HUDEP-2 (cell line): ENCODE results near the gene USP33.
"Not testable (repeated sequence)": the region's sequence is repeated elsewhere in the genome, so short reads cannot be mapped to it uniquely, and the experiment has no call there.

Source experiments
- DNase-seq, 76 experiments: peaks; one replicate each; lab custom pipeline; 2025; ENCODE audit not compliant: unreplicated experiment in 76 of 76; lab: John Stamatoyannopoulos, UW

The USP33 gene

DNA sequence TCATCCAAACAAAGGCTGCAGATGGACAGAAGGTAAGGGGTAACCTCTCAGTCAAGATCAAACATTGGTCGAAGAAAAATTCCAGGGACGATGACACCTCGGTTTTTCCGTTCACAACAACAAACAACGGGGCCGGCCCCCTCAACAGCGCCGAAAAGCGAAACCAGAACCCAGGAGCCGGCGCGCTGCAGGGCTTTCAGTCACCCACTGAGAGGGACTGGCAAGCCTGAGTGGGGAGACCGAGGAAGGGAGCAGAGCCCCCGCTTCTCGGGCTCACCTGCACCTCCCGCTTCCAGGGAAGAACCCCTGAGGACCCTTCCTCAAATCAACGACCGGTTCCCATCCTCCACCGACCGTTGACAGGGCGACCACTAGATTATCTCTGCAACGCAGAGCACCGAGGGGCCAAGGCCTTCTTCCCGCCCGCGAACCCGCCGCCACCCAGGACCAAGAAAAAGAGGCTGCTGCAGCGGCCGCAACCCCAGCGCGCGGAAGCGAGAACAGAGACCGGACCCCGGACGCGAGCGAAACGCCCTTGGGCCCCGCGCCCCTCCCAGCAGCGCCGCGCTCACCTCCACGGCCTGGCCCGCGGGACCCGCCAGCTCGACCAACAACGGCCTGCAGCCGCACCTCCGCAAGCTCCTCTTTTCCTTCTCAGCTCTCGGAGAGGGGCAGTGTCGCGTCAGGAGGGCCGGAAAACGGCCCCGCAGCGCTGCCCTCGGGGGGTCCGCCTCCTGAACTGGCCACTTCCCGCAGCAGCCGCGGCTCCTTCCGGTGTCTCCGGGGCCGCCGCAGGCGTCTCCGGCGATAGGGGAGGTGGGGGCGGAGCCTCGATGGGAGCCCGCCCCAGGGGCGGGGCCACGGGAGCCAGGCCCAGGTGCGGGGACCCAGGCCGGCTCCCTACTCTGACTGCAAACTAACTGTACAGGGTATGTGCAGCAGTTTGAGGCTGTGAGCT, at the start of gene USP33:
USP33 (minus strand) TSS at position 782 of the 958 bp plus-strand sequence. CDS start 18,155 bp downstream, outside the sequence.
- DNase-seq, result peak in 73 of 76 experiments; percentile 26 to 90 (median 76)

DNA sequence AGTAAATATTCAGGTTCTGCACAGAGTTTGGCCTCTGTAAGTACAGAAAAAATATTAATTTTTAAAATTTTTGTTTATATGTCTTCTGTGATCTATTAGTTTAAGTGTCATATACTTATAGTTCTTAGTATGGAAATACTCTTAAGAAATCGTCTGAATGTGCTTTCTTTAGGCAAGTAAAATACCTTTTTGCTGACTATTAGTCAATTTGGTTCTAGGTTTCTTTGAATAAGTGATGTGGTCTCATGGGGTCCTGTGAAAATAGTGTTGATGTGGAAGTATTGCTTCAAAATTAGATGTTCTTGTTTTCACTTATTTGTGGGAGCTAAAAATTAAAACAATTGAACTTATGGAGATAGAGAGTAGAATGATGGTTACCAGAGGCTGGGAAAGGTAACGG, 43.7 kb upstream of the USP33 start:
- no peak for DNase-seq

DNA sequence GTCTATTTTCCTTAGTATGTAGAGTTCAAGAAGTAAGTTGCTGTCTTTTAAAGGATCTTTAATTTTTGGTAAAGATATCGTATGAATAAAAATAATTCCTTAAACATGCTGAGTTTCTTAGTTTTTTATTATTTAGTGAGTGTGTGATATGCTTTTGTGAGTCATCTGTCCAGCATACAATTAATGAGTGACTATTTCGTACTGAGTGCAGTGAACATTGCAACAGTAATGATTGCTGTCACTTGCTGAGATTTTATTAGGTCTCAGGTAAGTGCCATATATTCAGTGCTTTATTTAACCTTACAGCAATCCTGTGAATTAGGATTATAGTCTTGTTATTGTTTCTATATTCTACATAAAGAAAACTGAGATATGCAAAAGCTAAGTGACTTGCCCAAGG, 42.4 kb upstream of the USP33 start:
- DNase-seq, result no peak

DNA sequence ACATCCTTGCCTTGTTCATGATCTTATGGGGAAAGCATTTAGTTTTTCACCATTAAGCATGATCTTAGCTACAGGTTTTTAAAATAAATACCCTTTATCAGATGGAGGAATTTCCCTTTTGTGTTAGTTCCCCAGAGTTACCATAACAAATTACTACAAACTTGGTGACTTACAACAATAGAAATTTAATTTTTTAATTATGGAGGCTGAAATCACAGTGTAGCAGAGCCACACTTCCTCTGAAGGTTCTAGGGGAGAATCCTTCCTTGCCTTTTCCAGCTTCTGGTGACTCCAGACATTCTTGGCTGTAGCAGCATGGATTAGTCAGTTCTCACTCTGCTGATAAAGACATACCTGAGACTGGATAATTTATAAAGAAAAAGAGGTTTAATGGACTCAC, 38.3 kb upstream of the USP33 start:
- no peak for DNase-seq

DNA sequence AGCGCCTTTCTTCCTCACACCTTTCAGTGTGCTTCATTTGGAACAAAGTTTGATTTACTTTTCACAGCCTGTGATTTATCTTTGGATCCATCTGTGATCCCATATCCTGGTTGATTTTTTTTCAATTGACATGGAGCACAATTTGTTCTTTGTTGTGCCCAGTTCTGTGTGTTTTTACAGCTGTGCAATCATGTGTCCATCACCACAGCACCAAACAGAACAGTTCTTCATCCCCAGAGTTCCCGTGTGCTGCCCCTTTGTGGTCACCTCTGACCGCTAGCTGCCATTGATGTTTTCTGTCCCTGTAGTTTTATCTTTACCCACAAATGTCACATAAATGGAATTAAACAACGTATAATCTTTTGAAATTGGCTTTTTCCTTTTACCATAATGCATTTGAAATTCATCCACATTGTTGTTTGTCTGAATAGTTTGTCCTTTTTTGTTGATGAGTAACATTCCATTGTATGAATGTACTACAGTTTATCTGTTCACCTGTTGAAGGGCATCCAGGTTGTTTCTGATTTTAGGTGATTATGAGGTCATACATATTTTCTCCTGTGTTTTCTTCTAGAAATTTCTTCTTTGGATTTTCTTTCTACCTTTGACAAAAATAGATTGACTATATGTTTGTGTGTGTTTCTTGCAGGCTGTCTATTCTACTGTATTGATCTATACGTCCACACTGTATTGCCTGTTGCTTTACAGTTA, 37.2 kb upstream of the USP33 start:
- DNase-seq, result no peak

DNA sequence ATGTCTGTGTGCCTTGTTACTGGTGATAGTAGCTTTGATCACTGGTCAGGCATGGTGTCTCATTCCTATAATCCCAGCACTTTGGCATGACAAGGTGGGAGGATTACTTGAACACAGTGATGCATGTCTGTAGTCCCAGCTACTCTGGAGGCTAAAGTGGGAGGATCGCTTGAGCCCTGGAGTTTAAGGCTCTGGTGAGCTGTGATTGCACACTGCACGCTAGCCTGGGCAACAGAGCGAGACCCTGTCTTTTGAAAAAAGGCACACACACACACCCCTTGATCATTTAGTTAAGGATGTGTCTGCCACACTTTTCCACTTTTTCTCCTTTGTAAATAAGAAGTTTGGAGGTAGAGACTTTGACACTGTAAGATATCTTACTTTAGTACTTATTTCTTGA, 34.9 kb upstream of the USP33 start:
- DNase-seq, result no peak

DNA sequence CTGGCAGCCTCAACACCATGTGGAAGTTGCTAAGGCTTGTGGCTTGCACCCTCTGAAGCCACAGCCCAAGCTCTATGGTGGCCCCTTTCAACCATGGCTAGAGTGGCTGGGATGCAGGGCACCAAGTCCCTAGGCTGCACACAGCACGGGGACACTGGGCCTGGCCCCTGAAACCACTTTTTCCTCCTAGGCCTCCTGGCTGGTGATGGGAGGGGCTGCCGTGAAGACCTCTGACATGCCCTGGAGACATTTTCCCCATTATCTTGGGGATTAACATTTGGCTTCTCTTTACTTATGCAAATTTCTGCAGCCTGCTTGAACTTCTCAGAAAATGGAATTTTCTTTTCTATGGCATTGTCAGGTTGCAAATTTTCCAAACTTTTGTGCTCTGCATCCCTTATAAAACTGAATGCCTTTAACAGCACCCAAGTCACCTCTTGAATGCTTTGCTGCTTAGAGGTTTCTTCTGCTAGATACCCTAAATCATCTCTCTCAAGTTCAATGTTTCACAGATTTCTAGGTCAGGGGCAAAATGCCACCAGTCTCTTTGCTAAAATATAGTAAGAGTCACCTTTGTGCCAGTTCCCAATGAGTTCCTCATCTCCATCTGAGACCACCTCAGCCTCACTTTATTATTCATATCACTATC, 26.6 kb upstream of the USP33 start:
- DNase-seq, result not testable (repeated sequence)

DNA sequence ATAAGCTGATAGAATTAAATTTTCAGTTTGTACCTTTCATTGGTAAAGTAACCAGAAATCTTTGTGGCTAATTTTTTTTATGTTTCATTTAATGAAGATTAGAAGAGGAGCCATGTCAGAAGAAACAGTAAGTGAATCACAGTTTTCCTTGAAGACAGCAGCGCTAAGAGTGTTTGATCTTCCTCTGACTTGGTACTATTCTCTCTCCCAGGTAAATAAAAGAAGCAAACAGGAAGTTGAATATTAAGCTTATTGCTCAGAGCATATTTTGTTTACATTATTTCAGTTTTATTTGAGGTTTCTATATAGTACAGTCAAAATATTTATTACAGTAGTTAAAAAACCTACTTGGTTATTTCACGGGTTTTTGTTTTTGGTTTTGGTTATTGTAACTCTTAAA, 23.5 kb upstream of the USP33 start:
- DNase-seq, result no peak

DNA sequence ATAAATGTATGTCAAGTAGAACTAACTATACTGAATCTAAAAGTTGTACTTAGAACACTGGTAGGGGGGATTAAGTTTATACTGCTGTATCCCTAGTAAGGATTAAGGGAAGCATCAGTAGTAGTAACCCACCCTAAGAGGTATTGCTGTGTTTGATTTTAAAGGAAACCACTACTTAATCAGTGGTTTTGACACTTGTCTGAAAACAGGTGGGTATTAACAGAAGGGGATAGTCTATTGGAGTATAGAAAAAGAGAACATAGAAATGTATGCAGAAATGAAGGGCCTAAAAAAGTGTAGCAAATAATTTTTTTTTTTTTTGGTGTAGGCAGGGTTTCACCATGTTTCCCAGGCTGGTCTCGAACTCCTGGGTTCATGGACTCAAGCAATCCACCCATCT, 22.0 kb upstream of the USP33 start:
- no peak for DNase-seq

DNA sequence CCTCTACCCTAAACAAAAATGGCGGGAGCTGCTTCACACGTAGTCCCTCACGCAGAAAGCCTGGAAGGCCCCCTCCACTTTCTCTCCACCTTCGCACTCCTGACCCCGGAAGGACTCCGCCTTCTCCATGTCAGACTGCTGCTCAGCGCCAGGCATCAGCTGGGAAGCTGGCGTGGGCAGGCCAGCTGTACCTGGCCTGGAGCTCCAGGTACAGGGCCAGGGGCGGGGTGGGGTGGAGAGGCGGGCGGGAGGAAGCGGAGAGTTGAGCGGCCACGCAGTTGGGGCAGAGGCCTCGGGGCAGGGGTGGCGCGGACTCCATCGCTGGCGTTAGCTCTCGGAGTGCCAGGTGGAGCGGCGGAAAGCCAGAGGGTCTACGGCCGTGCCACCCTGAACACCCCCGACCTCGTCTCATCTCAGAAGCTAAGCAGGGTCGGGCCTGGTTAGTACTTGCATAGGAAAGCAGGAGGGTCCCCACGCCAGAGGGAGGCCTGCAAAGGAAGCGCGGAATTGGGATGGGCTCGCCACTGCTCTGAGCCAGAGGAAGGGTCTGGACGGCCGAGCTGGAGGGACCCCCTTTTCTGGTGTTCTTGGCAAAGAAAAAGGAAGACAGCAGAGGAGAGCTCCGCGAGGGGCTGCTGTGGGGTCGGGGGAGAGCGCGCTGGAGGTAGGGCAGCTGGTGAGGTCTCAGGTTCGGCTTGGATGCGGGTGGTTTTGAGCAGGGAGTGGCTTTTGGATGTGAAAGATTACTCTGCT, 20.1 kb upstream of the USP33 start, which contains the start of gene MIGA1:
MIGA1 (plus strand) TSS at position 121 of the 753 bp plus-strand sequence. CDS start 3,604 bp downstream, outside the sequence.
- peak in 75 of 76 experiments; percentile 13 to 90 (median 77) for DNase-seq

DNA sequence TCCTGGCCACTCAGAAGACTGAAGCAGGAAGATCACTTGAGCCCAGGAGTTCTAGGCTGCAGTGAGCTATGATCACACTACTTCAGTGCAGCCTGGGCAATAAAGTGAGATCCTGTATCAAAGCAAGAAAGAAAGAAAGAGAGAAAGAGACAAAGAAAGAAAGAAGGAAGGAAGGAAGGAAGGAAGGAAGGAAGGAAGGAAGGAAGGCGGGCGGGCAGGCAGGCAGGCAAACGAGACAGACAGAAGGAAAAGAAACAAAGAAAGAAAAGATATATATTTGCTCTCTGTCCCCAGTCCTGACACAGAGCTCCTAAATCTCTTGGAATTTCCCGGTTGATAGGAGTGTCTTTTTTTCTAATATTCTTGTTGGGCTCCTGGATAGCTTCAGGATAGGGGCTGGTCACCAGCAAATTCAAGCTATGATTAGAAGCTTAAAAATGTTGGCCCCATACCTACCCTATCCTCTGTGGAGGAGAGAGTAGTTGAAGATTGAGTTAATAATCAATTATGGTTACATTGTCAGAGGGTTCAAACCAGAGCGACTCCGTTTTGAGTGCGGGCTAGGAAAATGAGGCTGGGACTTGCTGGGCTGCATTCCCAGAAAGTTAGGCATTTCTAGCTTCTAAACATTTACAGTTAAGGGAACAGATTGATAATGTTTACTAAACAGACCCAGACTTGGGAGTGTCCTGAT, 16.5 kb upstream of the USP33 start:
- no peak for DNase-seq

DNA sequence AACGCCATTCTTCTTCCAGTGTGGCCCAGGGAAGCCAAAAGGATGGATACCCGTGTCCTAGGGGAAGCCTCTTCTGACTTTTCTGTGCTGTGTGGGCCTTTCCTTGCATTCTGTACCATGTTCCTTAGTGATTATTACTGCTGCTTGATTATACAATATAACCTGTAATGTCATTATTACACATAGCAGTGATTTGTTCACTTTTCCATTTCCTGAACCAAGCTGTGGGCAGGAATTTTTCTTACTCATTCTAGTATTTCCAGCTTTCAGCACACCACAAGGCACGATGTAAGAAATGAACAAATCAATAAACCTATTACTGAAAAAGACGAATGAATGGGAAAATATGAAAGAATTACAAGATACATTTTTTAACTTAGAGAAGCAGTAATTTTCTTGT, 8.4 kb upstream of the USP33 start:
- DNase-seq, result no peak

DNA sequence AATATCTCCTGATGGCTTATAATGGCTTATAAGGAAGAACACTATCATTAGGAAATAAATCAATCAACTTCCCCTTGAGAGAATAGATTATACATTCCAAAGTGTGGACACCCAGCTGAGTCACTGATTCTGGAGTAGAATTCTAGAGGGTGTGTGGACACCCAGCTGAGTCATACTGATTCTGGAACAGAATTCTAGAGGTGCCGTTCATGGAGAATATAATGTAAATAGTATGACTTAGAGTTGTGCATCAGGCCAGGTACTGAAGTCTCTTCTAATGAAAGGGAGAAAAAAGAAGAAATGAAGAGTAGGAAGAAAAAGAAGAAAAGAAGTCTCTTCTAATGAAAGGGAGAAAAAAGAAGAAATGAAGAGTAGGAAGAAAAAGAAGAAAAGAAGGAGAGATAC, 2.4 kb upstream of the USP33 start:
- DNase-seq, result peak in 10 of 76 experiments; percentile 4 to 46 (median 14)

DNA sequence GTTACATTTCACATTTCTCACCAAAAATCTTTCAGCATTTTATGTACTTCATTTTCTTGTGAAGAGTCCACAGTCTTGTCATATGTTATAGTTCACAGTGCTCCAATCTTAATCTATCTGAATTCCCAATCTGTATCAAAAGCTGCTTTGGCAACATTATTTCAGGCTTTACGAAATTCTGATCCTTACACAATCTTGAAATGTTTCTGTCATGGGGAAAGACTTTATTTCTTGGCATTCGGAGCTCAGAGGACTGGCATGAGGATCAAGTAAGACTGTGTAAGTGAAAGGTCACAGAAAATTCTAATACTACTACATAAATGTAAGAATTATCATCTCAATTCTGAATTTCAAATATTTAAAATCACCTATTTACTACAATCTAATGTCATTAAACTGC, 2.0 kb downstream of the USP33 start:
- no peak for DNase-seq

DNA sequence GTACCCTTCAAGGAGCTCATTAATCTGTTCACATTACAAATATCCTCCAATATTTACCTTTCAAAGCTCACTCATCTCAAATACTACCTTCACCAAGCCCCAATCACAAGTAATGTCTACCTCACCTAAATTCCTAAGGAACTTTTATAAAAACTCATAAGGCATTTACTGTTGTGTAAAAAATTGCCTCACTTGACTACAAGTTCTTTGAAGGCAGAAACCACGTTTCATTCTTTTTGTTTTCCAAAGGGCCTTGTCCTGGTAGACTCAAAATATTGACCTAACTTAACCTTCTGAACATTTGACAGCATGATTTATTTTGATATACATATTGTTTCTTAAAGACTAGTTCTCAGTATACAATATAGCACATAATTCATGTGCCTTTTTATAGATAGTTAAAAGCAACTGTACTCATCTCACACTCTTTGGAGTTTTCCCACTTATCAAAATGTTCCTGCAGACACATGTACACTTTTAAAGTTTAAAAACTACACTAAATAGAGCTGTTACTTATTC, 2.5 kb downstream of the USP33 start:
- no peak for DNase-seq

DNA sequence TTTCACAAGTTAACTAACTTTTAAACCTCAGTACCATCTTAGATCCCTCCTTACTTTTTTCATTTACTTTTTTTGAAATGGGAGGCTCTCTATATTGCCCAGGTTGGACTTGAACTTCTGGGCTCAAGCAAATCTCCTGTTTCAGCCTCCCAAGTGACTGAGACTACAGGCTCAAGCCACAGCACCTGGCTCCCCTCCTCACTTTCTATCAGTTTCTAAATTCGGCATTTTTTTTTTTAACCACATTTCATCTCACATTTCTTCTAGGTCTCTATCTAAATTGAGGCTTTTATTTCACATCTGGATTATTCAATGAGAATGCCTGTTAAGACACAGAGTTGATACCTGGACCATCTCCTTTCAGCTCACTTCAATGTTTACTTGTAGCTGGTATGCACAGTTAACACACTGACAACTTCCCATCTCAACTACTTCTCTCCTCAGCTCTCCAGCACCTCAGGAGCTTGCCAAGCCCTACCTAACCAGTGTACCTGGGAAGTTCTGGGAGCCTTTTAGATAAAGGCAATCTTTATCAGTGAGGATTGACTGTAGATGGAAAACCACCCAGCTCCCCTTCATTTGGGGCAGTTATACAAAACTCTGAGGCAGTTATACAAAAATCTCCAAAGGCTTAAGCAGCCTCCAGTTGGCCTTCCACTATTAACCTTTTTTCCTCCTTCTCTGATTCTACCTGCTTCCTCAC, 3.4 kb downstream of the USP33 start:
- DNase-seq, result no peak

DNA sequence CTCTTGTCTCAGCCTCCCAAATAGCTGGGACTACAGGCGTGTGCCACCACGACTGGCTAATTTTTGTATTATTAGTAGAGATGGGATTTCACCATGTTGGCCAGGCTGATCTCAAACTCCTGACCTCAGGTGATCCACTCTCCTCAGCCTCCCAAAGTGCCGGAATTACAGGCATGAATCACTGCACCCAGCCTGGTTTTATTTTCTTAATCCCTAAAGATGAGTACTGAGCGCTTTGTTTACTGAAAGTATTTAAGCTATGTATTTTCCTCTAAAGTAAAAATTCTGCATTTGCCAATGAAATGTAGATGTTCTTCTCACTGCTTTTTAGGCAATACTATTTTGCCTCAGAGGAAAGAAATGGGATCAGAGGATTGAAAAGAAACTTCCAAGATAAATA, 10.2 kb downstream of the USP33 start:
- not testable (repeated sequence) for DNase-seq

DNA sequence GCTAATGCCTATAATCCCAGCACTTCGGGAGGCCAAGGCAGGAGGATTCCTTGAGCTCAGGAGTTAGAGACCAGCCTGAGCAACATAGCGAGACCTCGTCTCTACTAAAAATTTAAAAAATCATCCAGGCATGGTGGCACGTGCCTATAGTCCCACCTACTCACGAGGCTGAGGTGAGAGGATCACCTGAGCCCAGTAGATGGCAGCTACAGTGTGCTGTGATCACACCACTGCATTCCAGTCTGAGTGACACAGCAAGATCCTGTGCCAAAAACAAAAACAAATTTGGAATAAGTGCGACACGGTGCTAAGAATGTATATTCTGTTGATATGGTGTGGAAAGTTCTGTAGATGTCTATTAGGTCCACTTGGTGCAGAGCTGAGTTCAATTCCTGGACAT, 15.1 kb downstream of the USP33 start:
- DNase-seq, result no peak

DNA sequence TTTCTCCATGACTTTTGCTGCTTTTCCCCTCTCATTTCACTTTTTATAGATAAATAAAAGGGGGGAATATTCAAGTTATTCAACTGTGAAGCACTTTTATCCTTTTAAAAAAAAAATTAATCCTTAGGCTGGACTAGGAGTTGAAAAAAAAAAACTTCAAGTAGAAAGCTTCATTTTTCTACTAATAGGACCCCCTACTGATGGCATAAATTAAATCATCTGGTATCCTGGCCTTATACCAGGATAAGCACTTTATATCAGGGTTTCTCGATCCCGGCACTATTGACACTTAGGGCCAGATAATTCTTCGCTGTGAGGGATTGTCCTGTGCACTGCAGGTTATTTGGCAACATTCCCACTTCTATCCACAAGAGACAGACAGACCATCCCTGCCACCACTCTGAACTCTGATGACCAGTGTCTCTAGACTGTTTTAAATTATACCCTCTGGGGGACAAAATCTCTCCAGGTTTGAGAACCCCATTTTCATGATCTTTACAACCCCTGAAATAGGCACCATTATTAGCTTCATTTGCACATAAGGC, 17.6 kb downstream of the USP33 start:
- peak in 2 of 76 experiments; percentile 10 to 18 for DNase-seq
